ENCODE results near the gene N4BP2L1. TPM values are rescaled to one million over a fixed set of nuclear protein-coding genes. Genes with fewer than 3 reads are reported as not detected.
A peak's percentile ranks its signal among the peaks of the same experiment; 100 is the strongest.

N4BP2L1 gene
- polyA plus RNA-seq, 2 of the 4 experiments (the other 2 are of a cell fraction) = 0.41 to 0.85 TPM

GRCh38 chr13:32473650-32474049 lies 45.7 kb upstream of the N4BP2L1 start:
- no peak overlapping the region for H3K27ac ChIP-seq
- no peaks in the 10 kb centered on the region for H3K4me1 ChIP-seq
- H3K9me3 ChIP-seq = no peaks in the 10 kb centered on the region
- no peak overlapping the region for H3K4me3 ChIP-seq
- ChIA-PET POLR2A (no interaction called here), CTCF (interaction anchor here (0.7 kb wide), 1 partner anchor 717 kb away, joined by 3 read pairs; no protein-coding TSS in a partner anchor)
- 68% methylated on average over 1 of the region's 1 CpG for WGBS (ENCODE audit: missing lambda C conversion rate)
- no peak for DNase-seq (ENCODE audit: low read depth in 1 of 2, low spot score in 1 of 2)
- no peak for ATAC-seq
- TF ChIP-seq CHD2 (IDR thresholded peaks at IDR 0.05; ENCODE audit: low read length, partially characterized antibody) = no peak
- no peak for TF ChIP-seq BCL3 (IDR thresholded peaks at IDR 0.05)
- TF ChIP-seq JUNB (IDR thresholded peaks at IDR 0.05) = no peak
- no peak for TF ChIP-seq TFCP2L1 (CRISPR knock-in tag; IDR thresholded peaks at IDR 0.05)
- TF ChIP-seq, protein P1, sequence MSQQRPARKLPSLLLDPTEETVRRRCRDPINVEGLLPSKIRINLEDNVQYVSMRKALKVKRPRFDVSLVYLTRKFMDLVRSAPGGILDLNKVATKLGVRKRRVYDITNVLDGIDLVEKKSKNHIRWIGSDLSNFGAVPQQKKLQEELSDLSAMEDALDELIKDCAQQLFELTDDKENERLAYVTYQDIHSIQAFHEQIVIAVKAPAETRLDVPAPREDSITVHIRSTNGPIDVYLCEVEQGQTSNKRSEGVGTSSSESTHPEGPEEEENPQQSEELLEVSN (IDR thresholded peaks at IDR 0.05; ENCODE audit: borderline replicate concordance, low read depth) = no peak
- TF ChIP-seq EP300 (IDR thresholded peaks at IDR 0.05) = no peak
- no peak for TF ChIP-seq BHLHE40 (IDR thresholded peaks at IDR 0.05; ENCODE audit: low read depth, low read length)
- no peak for TF ChIP-seq KDM1A (IDR thresholded peaks at IDR 0.05; ENCODE audit: low read depth)
- H3K4me2 ChIP-seq = no peak overlapping the region
- no peak for FAIRE-seq

DNA sequence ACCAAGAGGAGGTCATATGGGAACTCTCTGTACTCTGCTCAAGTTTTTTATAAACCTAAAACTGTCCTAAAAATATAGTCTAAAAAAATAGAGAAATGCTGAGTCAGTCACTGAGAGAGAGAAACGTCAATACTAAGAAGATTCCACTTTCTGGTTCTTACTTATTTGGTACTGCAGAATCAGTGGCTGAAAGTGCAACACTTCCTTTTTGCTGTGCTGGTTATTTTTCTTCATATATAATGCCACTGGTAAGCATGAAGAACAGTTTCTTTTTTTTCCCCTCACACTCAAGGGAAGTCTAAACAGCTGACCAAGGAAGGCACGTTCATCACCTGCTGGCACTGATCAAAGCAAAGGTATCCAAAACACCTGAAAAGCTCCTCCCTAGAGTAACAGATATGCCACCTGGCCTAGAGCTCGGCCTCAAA lies 44.3 kb upstream of the N4BP2L1 start:
- POLR2A ChIA-PET = no interaction called here
- ATAC-seq (no peak), FAIRE-seq (no peak), DNase-seq (ENCODE audit: low read depth in 1 of 2, low spot score in 1 of 2) (no peak)
- Histone ChIP-seq H3K4me3 (no peak overlapping the region), H3K27ac (no peak overlapping the region), H3K4me1 (no peaks in the 10 kb centered on the region), H3K9me3 (no peaks in the 10 kb centered on the region), H3K4me2 (no peak overlapping the region)
- 60% methylated on average over 3 of the region's 3 CpGs for WGBS (ENCODE audit: missing lambda C conversion rate)
- peak; percentile 65 for TF ChIP-seq MAFK (IDR thresholded peaks at IDR 0.05; ENCODE audit: partially characterized antibody)
- TF ChIP-seq CBX2 (IDR thresholded peaks at IDR 0.05; ENCODE audit: borderline replicate concordance, low read depth) = no peak
- no peak for TF ChIP-seq ATOH8 (CRISPR knock-in tag; IDR thresholded peaks at IDR 0.05; ENCODE audit: low read depth)
- no peak for TF ChIP-seq SREBF2 (IDR thresholded peaks at IDR 0.05)
- CTCF ChIA-PET = interaction anchor here (1.0 kb wide), 1 partner anchor 307 kb away, joined by 3 read pairs; no protein-coding TSS in a partner anchor

GRCh38 chr13:32471187-32471922 lies 43.4 kb upstream of the N4BP2L1 start:
- ATAC-seq = no peak
- POLR2A ChIA-PET = no interaction called here
- H3K4me2 ChIP-seq = no peak overlapping the region

More at GRCh38 chr13:32471187-32471922, 43.4 kb upstream of the N4BP2L1 start:
- Histone ChIP-seq H3K9me3 (no peaks in the 10 kb centered on the region), H3K4me3 (no peak overlapping the region), H3K27ac (no peak overlapping the region), H3K4me1 (no peaks in the 10 kb centered on the region)
- CTCF ChIA-PET = no interaction called here
- DNase-seq (ENCODE audit: low read depth in 1 of 2, low spot score in 1 of 2) = no peak
- no peak for TF ChIP-seq JUN (IDR thresholded peaks at IDR 0.05)
- no peak for TF ChIP-seq EHMT2 (IDR thresholded peaks at IDR 0.05; ENCODE audit: low read depth)
- TF ChIP-seq, protein P2, sequence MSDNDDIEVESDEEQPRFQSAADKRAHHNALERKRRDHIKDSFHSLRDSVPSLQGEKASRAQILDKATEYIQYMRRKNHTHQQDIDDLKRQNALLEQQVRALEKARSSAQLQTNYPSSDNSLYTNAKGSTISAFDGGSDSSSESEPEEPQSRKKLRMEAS (IDR thresholded peaks at IDR 0.05) = no peak
- no peak for TF ChIP-seq HOXA7 (CRISPR knock-in tag; IDR thresholded peaks at IDR 0.05)
- TF ChIP-seq RAD21 (conservative IDR thresholded peaks at IDR 0.05 in 1 of 2, IDR thresholded peaks at IDR 0.05 in 1 of 2) = no peak
- no peak for TF ChIP-seq SREBF2 (IDR thresholded peaks at IDR 0.05)
- TF ChIP-seq ZC3H11A (IDR thresholded peaks at IDR 0.05) = no peak
- no peak for TF ChIP-seq HOXB5 (CRISPR knock-in tag; IDR thresholded peaks at IDR 0.05)
- TF ChIP-seq KDM1A (IDR thresholded peaks at IDR 0.05; ENCODE audit: low read depth) = no peak
- TF ChIP-seq PHF8 (IDR thresholded peaks at IDR 0.05; ENCODE audit: borderline replicate concordance, low read depth) = no peak
- no peak for TF ChIP-seq FOXS1 (CRISPR knock-in tag; IDR thresholded peaks at IDR 0.05)
- TF ChIP-seq HEYL (CRISPR knock-in tag; IDR thresholded peaks at IDR 0.05) = no peak
- no peak for TF ChIP-seq ZFP36 (IDR thresholded peaks at IDR 0.05; ENCODE audit: borderline replicate concordance, partially characterized antibody)
- no peak for TF ChIP-seq ZNF302 (CRISPR knock-in tag; IDR thresholded peaks at IDR 0.05)
- TF ChIP-seq POLR2A (IDR thresholded peaks at IDR 0.05; ENCODE audit: low read length) = no peak
- TF ChIP-seq, protein P1 (IDR thresholded peaks at IDR 0.05; ENCODE audit: borderline replicate concordance, low read depth) = no peak
- no peak for TF ChIP-seq NFE2L2 (conservative IDR thresholded peaks at IDR 0.05; ENCODE audit: low read length)
- FAIRE-seq = no peak
- WGBS (ENCODE audit: missing lambda C conversion rate) = 77% methylated on average over 12 of the region's 12 CpGs

Measured in A549 (cell line).